ENCODE results near the gene FATE1.

GRCh38 chrX:151745651-151746050, 29.8 kb downstream of the FATE1 start:
- TF ChIP-seq, protein P1, sequence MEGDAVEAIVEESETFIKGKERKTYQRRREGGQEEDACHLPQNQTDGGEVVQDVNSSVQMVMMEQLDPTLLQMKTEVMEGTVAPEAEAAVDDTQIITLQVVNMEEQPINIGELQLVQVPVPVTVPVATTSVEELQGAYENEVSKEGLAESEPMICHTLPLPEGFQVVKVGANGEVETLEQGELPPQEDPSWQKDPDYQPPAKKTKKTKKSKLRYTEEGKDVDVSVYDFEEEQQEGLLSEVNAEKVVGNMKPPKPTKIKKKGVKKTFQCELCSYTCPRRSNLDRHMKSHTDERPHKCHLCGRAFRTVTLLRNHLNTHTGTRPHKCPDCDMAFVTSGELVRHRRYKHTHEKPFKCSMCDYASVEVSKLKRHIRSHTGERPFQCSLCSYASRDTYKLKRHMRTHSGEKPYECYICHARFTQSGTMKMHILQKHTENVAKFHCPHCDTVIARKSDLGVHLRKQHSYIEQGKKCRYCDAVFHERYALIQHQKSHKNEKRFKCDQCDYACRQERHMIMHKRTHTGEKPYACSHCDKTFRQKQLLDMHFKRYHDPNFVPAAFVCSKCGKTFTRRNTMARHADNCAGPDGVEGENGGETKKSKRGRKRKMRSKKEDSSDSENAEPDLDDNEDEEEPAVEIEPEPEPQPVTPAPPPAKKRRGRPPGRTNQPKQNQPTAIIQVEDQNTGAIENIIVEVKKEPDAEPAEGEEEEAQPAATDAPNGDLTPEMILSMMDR (IDR thresholded peaks at IDR 0.05), result no peak
- TF ChIP-seq POLR2A (IDR thresholded peaks at IDR 0.05), result no peak
